GM19463 (cell line): ENCODE results near the gene C1orf210.

ENCODE experiments used
- ATAC-seq: cut with Tn5 transposase; IDR thresholded peaks from one replicate; pipeline ENCODE4 v1.9.1; 2021; ENCODE audit warnings: mild to moderate bottlenecking, moderate library complexity; ENCODE audit not compliant: unreplicated experiment

The C1orf210 gene

DNA sequence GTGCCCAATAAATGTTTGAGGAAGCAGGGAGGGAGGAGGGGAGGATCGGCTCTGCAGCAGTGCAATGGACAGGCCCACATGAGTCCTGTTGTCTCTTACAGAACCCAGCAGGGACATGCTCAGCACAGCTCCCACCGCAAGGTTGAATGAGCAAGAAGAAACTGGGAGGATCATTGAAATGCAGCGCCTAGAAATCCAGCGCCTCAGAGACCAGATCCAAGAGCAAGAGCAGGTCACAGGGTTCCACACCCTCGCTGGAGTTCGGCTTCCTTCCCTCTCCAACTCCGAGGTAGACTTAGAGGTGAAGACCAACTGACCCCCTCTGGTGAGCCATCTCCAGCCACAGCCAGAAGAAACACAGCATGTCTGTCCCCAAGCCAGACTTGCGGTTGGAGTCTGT lies 31.5 kb downstream of the C1orf210 start:
- no peak for ATAC-seq

GRCh38 chr1:43253173-43253572 lies 32.2 kb downstream of the C1orf210 start:
- ATAC-seq, result no peak

GRCh38 chr1:43252225-43252624 lies 33.2 kb downstream of the C1orf210 start:
- no peak for ATAC-seq

DNA sequence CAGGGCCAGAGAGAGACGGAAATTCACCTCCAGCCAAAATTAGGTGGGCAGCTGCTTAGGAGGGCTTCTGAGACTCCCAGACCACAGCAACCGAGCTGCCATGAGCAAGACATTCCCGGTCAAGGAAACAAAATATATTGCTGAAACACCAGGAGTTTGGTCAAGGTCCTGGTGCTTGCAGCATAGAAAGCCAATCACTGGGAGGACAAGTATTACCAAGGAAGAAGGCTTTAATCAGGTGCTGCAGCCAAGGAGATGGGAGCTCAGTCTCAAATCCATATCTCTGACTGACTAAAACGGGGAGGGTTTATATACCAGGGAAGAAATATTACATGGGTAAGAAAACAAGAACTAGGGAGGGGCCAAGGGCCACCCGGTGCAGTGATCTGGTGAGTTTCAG lies 34.4 kb downstream of the C1orf210 start:
- ATAC-seq, result no peak

- ATAC-seq, result no peak
Observed at GRCh38 chr1:43250351-43250761, 35.0 kb downstream of the C1orf210 start.

DNA sequence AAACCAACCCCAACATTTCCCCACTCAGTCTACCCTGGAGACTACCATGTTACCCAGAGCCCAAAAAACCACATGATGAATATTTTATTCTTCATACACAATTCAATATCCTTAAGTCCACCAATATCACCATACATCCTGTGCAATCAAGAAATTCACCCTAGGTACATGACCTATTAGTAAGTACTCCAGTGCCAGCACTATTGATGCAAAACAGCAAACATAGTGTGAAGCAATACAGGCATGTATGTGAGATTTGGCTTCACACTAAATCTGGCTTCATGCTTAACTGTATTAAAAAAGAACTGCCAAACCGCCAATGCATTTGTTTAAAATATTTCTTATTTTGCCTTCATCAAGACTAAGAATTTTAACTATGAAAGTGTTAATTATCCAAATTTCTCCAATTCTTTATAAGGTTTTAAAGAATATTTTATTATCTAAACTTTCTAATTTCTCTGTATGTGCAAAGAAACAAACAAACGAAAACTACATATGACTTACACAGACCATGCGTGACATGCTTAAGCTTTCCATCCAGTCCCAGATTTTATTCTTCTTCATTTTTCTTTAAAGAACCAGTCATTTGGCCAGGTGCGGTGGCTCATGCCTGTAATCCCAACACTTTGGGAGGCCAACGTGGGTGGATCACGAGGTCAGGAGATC lies 38.0 kb downstream of the C1orf210 start:
- ATAC-seq, result no peak

GRCh38 chr1:43246466-43247213 lies 38.7 kb downstream of the C1orf210 start:
- ATAC-seq, result no peak

DNA sequence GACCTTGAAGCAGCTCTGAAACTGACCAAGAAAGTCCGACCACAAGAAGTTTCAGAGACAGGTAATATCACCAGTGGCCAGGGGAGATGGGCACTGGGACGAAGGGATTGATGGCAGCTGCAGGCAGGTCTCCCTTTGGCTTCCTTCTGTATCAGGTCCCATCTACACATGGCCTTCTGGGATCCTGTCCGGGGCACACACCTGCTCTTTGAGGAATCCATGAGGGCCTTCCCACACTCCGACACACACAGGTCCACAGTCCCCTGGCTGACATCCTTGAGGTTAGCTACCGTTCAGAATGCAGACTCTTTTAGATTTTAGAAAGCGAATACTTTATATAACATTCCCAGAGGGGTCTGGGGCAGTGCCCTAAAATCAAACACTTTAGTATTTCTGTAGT lies 42.1 kb downstream of the C1orf210 start:
- no peak for ATAC-seq

GRCh38 chr1:43241413-43241836 lies 44.0 kb downstream of the C1orf210 start:
- ATAC-seq, result no peak

DNA sequence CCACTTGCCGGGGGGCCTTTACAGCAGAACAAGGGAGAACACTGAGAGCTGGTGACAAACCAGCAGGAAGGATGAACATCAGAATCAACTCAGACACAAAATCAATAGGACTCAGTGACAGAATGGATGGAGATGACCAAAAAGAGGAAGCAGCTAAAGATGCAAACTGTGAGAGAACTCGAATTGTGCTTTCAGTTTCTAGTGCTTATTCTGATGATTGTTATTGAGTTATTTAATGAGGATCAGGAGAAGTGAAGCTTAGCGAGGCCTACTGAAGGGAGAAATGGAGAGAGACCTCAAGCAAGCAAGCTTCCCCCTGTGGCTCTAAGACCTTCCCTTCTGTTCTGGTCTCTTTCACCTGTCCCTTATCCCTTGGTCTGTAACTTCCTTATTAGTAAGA lies 45.9 kb downstream of the C1orf210 start:
- ATAC-seq, result peak; percentile 81

- no peak for ATAC-seq
Observed at GRCh38 chr1:43238991-43239469, 46.4 kb downstream of the C1orf210 start.

GRCh38 chr1:43238085-43238484 lies 47.3 kb downstream of the C1orf210 start:
- ATAC-seq, result no peak

GRCh38 chr1:43237121-43237520 lies 48.3 kb downstream of the C1orf210 start:
- no peak for ATAC-seq

DNA sequence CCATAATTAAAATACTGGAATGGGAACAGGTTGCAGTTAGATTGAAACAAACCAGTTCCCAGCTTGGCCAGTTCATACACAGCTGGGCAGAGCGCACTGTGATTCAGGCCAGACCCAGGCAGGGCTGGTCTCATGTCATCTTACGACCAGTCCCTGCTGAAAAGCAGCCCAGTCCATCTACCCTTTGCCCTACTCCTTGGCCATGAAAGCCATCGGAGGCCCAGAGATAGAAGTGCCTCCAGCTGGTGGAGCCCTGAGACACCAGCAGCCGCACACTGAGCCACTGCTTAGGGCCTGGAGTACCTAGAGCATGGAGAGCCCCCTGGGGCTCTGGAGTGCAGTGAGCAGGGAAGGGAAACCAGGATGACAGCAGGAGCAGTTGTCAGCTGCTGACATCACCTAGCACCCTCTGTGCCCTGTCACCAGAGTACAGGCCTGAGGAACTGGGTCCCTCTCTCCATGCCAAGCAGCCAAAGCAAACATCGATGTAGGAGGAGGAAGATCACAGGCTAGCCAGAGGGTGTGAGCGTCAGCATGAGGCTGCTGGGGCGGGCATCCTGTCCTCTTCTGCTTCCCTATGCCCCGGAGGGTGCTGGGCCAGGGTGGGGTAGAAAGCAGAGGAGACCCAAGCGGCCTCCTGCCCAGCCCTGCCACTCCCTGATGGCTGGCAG lies 49.8 kb downstream of the C1orf210 start:
- ATAC-seq, result no peak

GRCh38 chr1:43235040-43235439 lies 50.3 kb downstream of the C1orf210 start:
- no peak for ATAC-seq

DNA sequence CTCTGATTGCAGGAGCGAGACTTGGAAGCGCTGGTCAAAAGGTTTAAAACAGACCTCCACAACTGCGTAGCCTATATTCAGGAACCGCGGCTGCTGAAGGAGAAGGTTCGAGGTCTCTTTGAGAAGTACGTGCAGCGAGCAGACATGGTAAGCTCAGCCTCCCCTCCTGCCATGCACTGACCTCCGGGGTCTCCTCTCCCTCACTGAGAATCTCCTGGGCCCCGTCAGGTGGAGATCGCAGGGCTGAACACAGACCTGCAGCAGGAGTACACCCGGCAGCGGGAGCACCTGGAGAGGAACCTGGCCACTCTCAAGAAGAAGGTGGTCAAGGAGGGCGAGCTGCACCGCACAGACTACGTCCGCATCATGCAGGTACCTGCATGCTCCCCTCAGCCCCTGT lies 51.1 kb downstream of the C1orf210 start:
- no peak for ATAC-seq

- ATAC-seq, result no peak
Observed at GRCh38 chr1:43233631-43234030, 51.8 kb downstream of the C1orf210 start.

DNA sequence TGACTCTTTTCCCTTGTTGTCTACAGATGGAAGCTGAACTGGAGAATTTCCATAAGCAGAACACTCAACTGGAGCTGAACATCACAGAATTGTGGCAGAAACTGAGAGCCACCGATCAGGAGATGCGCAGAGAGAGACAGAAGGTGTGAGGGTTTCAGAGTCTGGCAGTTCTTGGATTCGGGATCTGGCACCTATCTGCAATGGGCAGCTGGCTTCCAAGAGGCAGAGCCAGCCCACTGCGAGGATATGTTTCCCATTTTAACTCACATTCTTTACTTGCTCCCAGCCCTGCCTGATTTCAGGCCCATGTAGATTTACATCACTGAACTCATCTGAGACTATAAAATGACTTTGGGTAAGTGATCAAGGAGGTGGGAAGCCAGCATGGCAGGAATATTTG lies 52.9 kb downstream of the C1orf210 start:
- ATAC-seq, result no peak

- ATAC-seq, result no peak
Observed at GRCh38 chr1:43232074-43232473, 53.3 kb downstream of the C1orf210 start.
